GM19025 (cell line): ENCODE measurements around the gene EIF2D.
A peak's percentile ranks its signal among the peaks of the same experiment; 100 is the strongest.
"Not testable (repeated sequence)": the region's sequence is repeated elsewhere in the genome, so short reads cannot be mapped to it uniquely, and the experiment has no call there.

ENCODE experiments used
- ATAC-seq: cut with Tn5 transposase; IDR thresholded peaks from one replicate; pipeline ENCODE4 v1.9.1; 2021; ENCODE audit warnings: mild to moderate bottlenecking, low read depth, moderate library complexity; ENCODE audit not compliant: unreplicated experiment

Gene EIF2D

GRCh38 chr1:206636671-206637070, 24.4 kb upstream of the EIF2D start:
- ATAC-seq: no peak

- ATAC-seq: no peak
These were observed 23.7 kb upstream of the EIF2D start for GRCh38 chr1:206635978-206636345.

GRCh38 chr1:206635080-206635977, 23.1 kb upstream of the EIF2D start, which contains the start of gene DYRK3:
Gene DYRK3 (plus strand): TSS chr1:206635536. CDS start chr1:206635704, 168 bp downstream.
- ATAC-seq: peak; percentile 96

GRCh38 chr1:206634365-206635079, 22.3 kb upstream of the EIF2D start:
- no peak for ATAC-seq

- no peak for ATAC-seq
These were observed 21.4 kb upstream of the EIF2D start for GRCh38 chr1:206633708-206634121.

- no peak for ATAC-seq
These were observed 18.8 kb upstream of the EIF2D start for GRCh38 chr1:206631085-206631509.

- ATAC-seq: no peak
These were observed 16.7 kb upstream of the EIF2D start for GRCh38 chr1:206628916-206629315.

- not testable (repeated sequence) for ATAC-seq
These were observed 14.1 kb upstream of the EIF2D start for GRCh38 chr1:206626396-206626795.

- ATAC-seq: no peak
These were observed 2.9 kb downstream of the EIF2D start for GRCh38 chr1:206609229-206609991.

GRCh38 chr1:206608108-206608698, 4.1 kb downstream of the EIF2D start:
- no peak for ATAC-seq

- ATAC-seq: no peak
These were observed 5.4 kb downstream of the EIF2D start for GRCh38 chr1:206606867-206607266.

- ATAC-seq: no peak
These were observed 7.4 kb downstream of the EIF2D start for GRCh38 chr1:206604861-206605260.

- no peak for ATAC-seq
These were observed 11.7 kb downstream of the EIF2D start for GRCh38 chr1:206600527-206600926.

- ATAC-seq: no peak
These were observed 16.0 kb downstream of the EIF2D start for GRCh38 chr1:206596319-206596666.

GRCh38 chr1:206595581-206596318, 16.5 kb downstream of the EIF2D start:
- ATAC-seq: no peak

- no peak for ATAC-seq
These were observed 18.8 kb downstream of the EIF2D start for GRCh38 chr1:206593351-206593925.

GRCh38 chr1:206591696-206592095, 20.6 kb downstream of the EIF2D start:
- no peak for ATAC-seq

- ATAC-seq: no peak
These were observed 21.0 kb downstream of the EIF2D start for GRCh38 chr1:206591226-206591625.

GRCh38 chr1:206590025-206590758, 22.1 kb downstream of the EIF2D start:
- ATAC-seq: no peak
